HG02973 (cell line): ENCODE measurements around the gene VARS2.
"Not testable (repeated sequence)": the region's sequence is repeated elsewhere in the genome, so short reads cannot be mapped to it uniquely, and the experiment has no call there.

Source experiments
- ATAC-seq: cut with Tn5 transposase; IDR thresholded peaks from one replicate; pipeline ENCODE4 v1.9.1; 2021; ENCODE audit warnings: moderate library complexity; ENCODE audit not compliant: unreplicated experiment

VARS2 gene

GRCh38 chr6:30898750-30899360 is 15.2 kb upstream of the VARS2 start:
- no peak for ATAC-seq

- no peak for ATAC-seq
Measured at GRCh38 chr6:30900863-30901417, 13.1 kb upstream of the VARS2 start.

GRCh38 chr6:30901436-30901835 is 12.6 kb upstream of the VARS2 start:
- no peak for ATAC-seq

- not testable (repeated sequence) for ATAC-seq
Measured at GRCh38 chr6:30902196-30902595, 11.8 kb upstream of the VARS2 start.

- ATAC-seq, result no peak
Measured at GRCh38 chr6:30902709-30903108, 11.3 kb upstream of the VARS2 start.

GRCh38 chr6:30903236-30903635 is 10.8 kb upstream of the VARS2 start:
- ATAC-seq, result no peak

GRCh38 chr6:30907290-30907757 is 6.7 kb upstream of the VARS2 start:
- ATAC-seq, result not testable (repeated sequence)

GRCh38 chr6:30907758-30908591 is 6.1 kb upstream of the VARS2 start, which contains the start of gene GTF2H4:
TSS of gene GTF2H4 (plus strand) at chr6:30908207.
- peak; percentile 86 for ATAC-seq

- ATAC-seq, result no peak
Measured at GRCh38 chr6:30908700-30909099, 5.3 kb upstream of the VARS2 start.

- not testable (repeated sequence) for ATAC-seq
Measured at GRCh38 chr6:30910473-30910872, 3.6 kb upstream of the VARS2 start.

- no peak for ATAC-seq
Measured at GRCh38 chr6:30912746-30913520, 1.1 kb upstream of the VARS2 start.

GRCh38 chr6:30913721-30914075 is 340 bp upstream of the VARS2 start:
- ATAC-seq, result no peak

GRCh38 chr6:30914854-30915590 is 984 bp downstream of the VARS2 start:
- no peak for ATAC-seq

GRCh38 chr6:30915591-30915946 is 1.5 kb downstream of the VARS2 start:
- no peak for ATAC-seq

- ATAC-seq, result no peak
Measured at GRCh38 chr6:30917041-30917440, 3.0 kb downstream of the VARS2 start.

GRCh38 chr6:30917487-30917886 is 3.4 kb downstream of the VARS2 start:
- ATAC-seq, result no peak

- ATAC-seq, result no peak
Measured at GRCh38 chr6:30918670-30919069, 4.6 kb downstream of the VARS2 start.

GRCh38 chr6:30922447-30922852 is 8.4 kb downstream of the VARS2 start:
- ATAC-seq, result no peak

GRCh38 chr6:30924040-30924627 is 10.1 kb downstream of the VARS2 start:
- not testable (repeated sequence) for ATAC-seq

- no peak for ATAC-seq
Measured at GRCh38 chr6:30926644-30927043, 12.6 kb downstream of the VARS2 start.
